HG03039 (cell line): ENCODE data around the gene TNRC6B.

ENCODE experiments used
- ATAC-seq: cut with Tn5 transposase; IDR thresholded peaks from one replicate; pipeline ENCODE4 v1.9.1; 2021; ENCODE audit warnings: mild to moderate bottlenecking, moderate library complexity; ENCODE audit not compliant: unreplicated experiment

Gene TNRC6B

GRCh38 chr22:40323681-40324171 lies 146.0 kb downstream of the TNRC6B start:
- ATAC-seq: no peak

GRCh38 chr22:40324468-40325305 lies 147.0 kb downstream of the TNRC6B start:
- no peak for ATAC-seq

GRCh38 chr22:40325315-40325714 lies 147.6 kb downstream of the TNRC6B start:
- no peak for ATAC-seq

GRCh38 chr22:40326905-40327735 lies 149.4 kb downstream of the TNRC6B start:
- no peak for ATAC-seq

- ATAC-seq: no peak
These were observed 151.1 kb downstream of the TNRC6B start for GRCh38 chr22:40328546-40329456.

GRCh38 chr22:40329466-40329865 lies 151.7 kb downstream of the TNRC6B start:
- ATAC-seq: no peak

GRCh38 chr22:40330086-40330485 lies 152.4 kb downstream of the TNRC6B start:
- ATAC-seq: no peak

- no peak for ATAC-seq
These were observed 152.9 kb downstream of the TNRC6B start for GRCh38 chr22:40330615-40331014.

- ATAC-seq: no peak
These were observed 154.0 kb downstream of the TNRC6B start for GRCh38 chr22:40331706-40332105.

- ATAC-seq: no peak
These were observed 154.6 kb downstream of the TNRC6B start for GRCh38 chr22:40332319-40332781.

GRCh38 chr22:40334060-40334459 lies 156.3 kb downstream of the TNRC6B start:
- no peak for ATAC-seq

- ATAC-seq: no peak
These were observed 157.2 kb downstream of the TNRC6B start for GRCh38 chr22:40334899-40335298.

- ATAC-seq: no peak
These were observed 157.6 kb downstream of the TNRC6B start for GRCh38 chr22:40335358-40335757.

- ATAC-seq: no peak
These were observed 162.3 kb downstream of the TNRC6B start for GRCh38 chr22:40340044-40340443.

- no peak for ATAC-seq
These were observed 163.9 kb downstream of the TNRC6B start for GRCh38 chr22:40341604-40342003.

GRCh38 chr22:40342521-40342920 lies 164.8 kb downstream of the TNRC6B start:
- ATAC-seq: no peak

- no peak for ATAC-seq
These were observed 167.5 kb downstream of the TNRC6B start for GRCh38 chr22:40345271-40345670.

- ATAC-seq: peak; percentile 17
These were observed 168.1 kb downstream of the TNRC6B start for GRCh38 chr22:40345815-40346184.

- peak; percentile 77 for ATAC-seq
These were observed 168.7 kb downstream of the TNRC6B start, which contains the start of gene ADSL for GRCh38 chr22:40346185-40347118. Gene ADSL (plus strand): TSS chr22:40346500. CDS start chr22:40346559, 59 bp downstream.
